ENCODE data around the gene TIMM8A.
"Not testable (repeated sequence)": the region's sequence is repeated elsewhere in the genome, so short reads cannot be mapped to it uniquely, and the experiment has no call there.

The TIMM8A gene

DNA sequence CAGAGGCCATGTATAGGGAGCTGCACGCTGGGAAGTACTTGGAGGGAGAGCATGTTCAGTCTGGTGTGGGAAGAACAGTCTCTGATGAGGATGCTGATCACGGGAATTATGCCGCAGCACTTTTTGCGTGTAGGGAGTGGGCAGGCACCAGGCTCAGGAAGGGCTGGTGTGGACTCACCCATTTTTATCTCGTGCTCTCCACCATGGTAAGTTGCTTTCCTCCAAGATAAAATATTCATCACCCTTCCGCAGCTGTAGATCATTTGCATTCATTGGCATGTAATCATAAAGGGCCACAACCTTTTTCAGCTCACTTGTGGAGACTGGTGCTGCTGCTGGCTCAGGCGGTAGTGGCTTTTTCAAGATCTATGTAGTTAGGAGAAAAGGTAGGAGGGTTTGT is 11.8 kb upstream of the TIMM8A start:
- no peak for DNase-seq (ENCODE audit: low read depth in 2 of 2)
- H3K4me3 ChIP-seq (replicated peaks in 1 of 2; ENCODE audit: low read depth in 2 of 2, low read length in 2 of 2), result no peak overlapping the region
- TF ChIP-seq CTCF (IDR thresholded peaks at IDR 0.05; ENCODE audit: low read depth, low read length), result no peak

DNA sequence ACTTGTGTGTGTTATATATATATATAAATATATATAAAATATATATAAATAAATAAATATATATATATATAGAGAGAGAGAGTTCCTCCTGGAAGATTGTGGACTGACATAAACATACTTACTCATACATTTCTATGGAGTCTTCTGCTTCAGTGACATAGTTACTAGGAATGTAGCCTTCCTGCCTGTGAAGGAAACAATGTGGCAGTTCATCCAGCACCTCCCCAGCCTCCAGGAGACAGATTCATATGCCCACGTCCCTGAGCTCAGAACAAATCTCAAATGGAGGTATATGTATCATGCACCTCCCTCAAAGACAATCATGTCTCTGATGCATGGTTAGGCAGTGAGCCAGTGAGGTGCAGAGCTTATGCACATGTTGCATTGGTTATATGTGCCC is 11.4 kb upstream of the TIMM8A start:
- DNase-seq (ENCODE audit: low read depth in 2 of 2), result peak in 1 of 2 donors; percentile 36
- TF ChIP-seq CTCF (IDR thresholded peaks at IDR 0.05; ENCODE audit: low read depth, low read length), result no peak

GRCh38 chrX:101357166-101357795 is 8.7 kb upstream of the TIMM8A start:
- DNase-seq (ENCODE audit: low read depth in 2 of 2), result peak; percentile 24 to 33

More for the DNA sequence above, 11.4 kb upstream of the TIMM8A start:
- no peak overlapping the region for H3K4me3 ChIP-seq (replicated peaks in 1 of 2; ENCODE audit: low read depth in 2 of 2, low read length in 2 of 2)

GRCh38 chrX:101349193-101349562 is 636 bp upstream of the TIMM8A start:
- peak overlapping the region; percentile 67 to 76 for H3K4me3 ChIP-seq (replicated peaks in 1 of 2; ENCODE audit: low read depth in 2 of 2, low read length in 2 of 2)
- no peak for DNase-seq (ENCODE audit: low read depth in 2 of 2)
- no peak for TF ChIP-seq CTCF (IDR thresholded peaks at IDR 0.05; ENCODE audit: low read depth, low read length)

More at GRCh38 chrX:101357166-101357795, 8.7 kb upstream of the TIMM8A start:
- no peak overlapping the region for H3K4me3 ChIP-seq (replicated peaks in 1 of 2; ENCODE audit: low read depth in 2 of 2, low read length in 2 of 2)
- TF ChIP-seq CTCF (IDR thresholded peaks at IDR 0.05; ENCODE audit: low read depth, low read length), result peak; percentile 40

- DNase-seq (ENCODE audit: low read depth in 2 of 2), result peak; percentile 23 to 35
These were observed 587 bp downstream of the TIMM8A start for GRCh38 chrX:101347859-101348451.

DNA sequence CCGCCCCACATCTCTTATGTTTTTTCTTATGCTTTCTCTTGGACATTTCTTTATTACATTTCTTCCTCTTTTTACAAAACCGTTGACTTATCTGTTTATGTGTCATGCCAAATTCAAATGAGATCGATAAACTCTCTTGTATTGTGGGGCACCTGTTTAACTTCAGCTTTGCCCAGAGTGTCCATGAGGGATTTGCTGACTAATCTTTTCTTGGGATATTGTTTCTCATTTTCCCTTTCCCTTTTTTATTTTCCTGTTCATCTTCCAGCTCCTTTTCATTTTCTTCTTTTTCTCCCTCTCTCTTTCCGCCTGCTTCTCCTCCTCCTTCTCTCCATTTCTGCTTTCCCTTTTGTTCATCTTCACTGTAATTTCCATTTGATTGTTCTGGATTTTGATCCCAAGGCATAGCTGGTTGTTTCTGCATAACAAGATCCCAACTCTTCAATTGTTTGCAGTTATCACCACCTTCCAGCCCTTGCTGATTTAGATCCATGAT is 10.7 kb downstream of the TIMM8A start:
- H3K4me3 ChIP-seq (replicated peaks in 1 of 2; ENCODE audit: low read depth in 2 of 2, low read length in 2 of 2), result no peak overlapping the region
- no peak for TF ChIP-seq CTCF (IDR thresholded peaks at IDR 0.05; ENCODE audit: low read depth, low read length)
- no peak for DNase-seq (ENCODE audit: low read depth in 2 of 2)

More at GRCh38 chrX:101347859-101348451, 587 bp downstream of the TIMM8A start:
- peak overlapping the region; percentile 67 to 76 for H3K4me3 ChIP-seq (replicated peaks in 1 of 2; ENCODE audit: low read depth in 2 of 2, low read length in 2 of 2)
- no peak for TF ChIP-seq CTCF (IDR thresholded peaks at IDR 0.05; ENCODE audit: low read depth, low read length)

- not testable (repeated sequence) for DNase-seq (ENCODE audit: low read depth in 2 of 2); H3K4me3 ChIP-seq (replicated peaks in 1 of 2; ENCODE audit: low read depth in 2 of 2, low read length in 2 of 2)
These were observed 14.2 kb downstream of the TIMM8A start for GRCh38 chrX:101334310-101334709.

DNA sequence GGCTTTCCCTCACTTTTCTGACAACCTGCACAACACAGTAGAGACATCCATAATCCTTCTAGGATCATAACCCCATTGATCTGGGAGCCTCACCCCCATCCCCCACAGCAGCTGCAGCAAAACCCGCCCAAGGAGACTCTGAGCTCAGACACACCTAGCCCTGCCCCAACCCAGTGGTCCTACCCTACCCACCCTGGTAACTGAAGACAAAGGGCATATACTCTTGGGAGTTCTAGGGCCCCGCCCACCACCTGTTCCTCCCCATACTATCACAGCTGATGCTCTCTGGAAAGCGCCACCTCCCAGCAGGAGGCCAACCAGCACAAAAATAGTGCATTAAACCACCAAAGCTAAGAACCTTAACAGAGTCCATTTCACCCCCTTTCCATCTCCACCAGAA is 21.9 kb downstream of the TIMM8A start:
- not testable (repeated sequence) for H3K4me3 ChIP-seq (replicated peaks in 1 of 2; ENCODE audit: low read depth in 2 of 2, low read length in 2 of 2); DNase-seq (ENCODE audit: low read depth in 2 of 2)
